OCI-LY1 (cell line): ENCODE data around the gene APOF.

Experiments used
- H2AFZ ChIP-seq: fragments of 200-600 bp; sonication (generic), shearing (Covaris generic); 2 replicates; pipeline ENCODE4 v1.6.0; 2014; ENCODE audit warnings: antibody characterized with exemption, mild to moderate bottlenecking, low read length
- H3F3A ChIP-seq: fragments of 200-600 bp; sonication (generic), shearing (Covaris generic); 2 replicates; pipeline ENCODE4 v1.6.0; 2014; ENCODE audit warnings: mild to moderate bottlenecking, antibody characterized with exemption, low read length, moderate library complexity; ENCODE audit not compliant: insufficient read depth
- H3K27ac ChIP-seq: fragments of 200-600 bp; sonication (generic); 2 replicates; pipeline ENCODE4 v1.5.1; 2014; ENCODE audit warnings: low read length, mixed run types, mild to moderate bottlenecking, low read depth; ENCODE audit not compliant: poor library complexity, severe bottlenecking
- H3K27me3 ChIP-seq: fragments of 200-600 bp; sonication (generic); 2 replicates; pipeline ENCODE4 v1.6.0; 2014; ENCODE audit warnings: antibody characterized with exemption, mild to moderate bottlenecking, low read length, moderate library complexity; ENCODE audit not compliant: insufficient read depth
- H3K36me3 ChIP-seq: fragments of 200-600 bp; sonication (generic); 2 replicates; pipeline ENCODE4 v1.6.1; 2014; ENCODE audit warnings: mild to moderate bottlenecking, antibody characterized with exemption, low read length, moderate library complexity, mixed read lengths; ENCODE audit not compliant: insufficient read depth
- H3K4me1 ChIP-seq: fragments of 200-600 bp; sonication (generic); 2 replicates; pipeline ENCODE4 v1.5.1; 2014; ENCODE audit warnings: mild to moderate bottlenecking, low read length, moderate library complexity; ENCODE audit not compliant: insufficient read depth, severe bottlenecking
- H3K4me2 ChIP-seq: fragments of 200-600 bp; sonication (generic), shearing (Covaris generic); 2 replicates; pipeline ENCODE4 v1.6.1; 2014; ENCODE audit warnings: low read length
- H3K4me3 ChIP-seq: fragments of 200-600 bp; sonication (generic); 2 replicates; pipeline ENCODE4 v1.5.1; 2014; ENCODE audit warnings: low read length, low read depth, mild to moderate bottlenecking, mixed read lengths; ENCODE audit not compliant: poor library complexity, severe bottlenecking
- H3K79me2 ChIP-seq: fragments of 200-600 bp; shearing (Covaris generic); 2 replicates; pipeline ENCODE4 v1.6.1; 2016; ENCODE audit warnings: mixed run types, low read length, mixed read lengths; ENCODE audit not compliant: insufficient read depth
- H3K9ac ChIP-seq: fragments of 200-600 bp; sonication (generic), shearing (Covaris generic); 2 replicates; pipeline ENCODE4 v1.6.1; 2014; ENCODE audit warnings: mild to moderate bottlenecking, low read length, mixed read lengths
- H3K9me2 ChIP-seq: fragments of 200-600 bp; sonication (generic), shearing (Covaris generic); 2 replicates; pipeline ENCODE4 v1.6.1; 2014; ENCODE audit warnings: low read depth, mild to moderate bottlenecking, low read length, mixed read lengths
- H3K9me3 ChIP-seq: fragments of 200-600 bp; shearing (Covaris generic); 2 replicates; pipeline ENCODE4 v1.6.1; 2014; ENCODE audit warnings: low read length, mixed read lengths
- H4K20me1 ChIP-seq: fragments of 200-600 bp; sonication (generic), shearing (Covaris generic); 2 replicates; pipeline ENCODE4 v1.6.0; 2016; ENCODE audit warnings: mild to moderate bottlenecking, low read length; ENCODE audit not compliant: insufficient read depth
- CTCF ChIP-seq: fragments of 200-600 bp; sonication (generic), shearing (Covaris generic); IDR thresholded peaks from 2 replicates; pipeline ENCODE4 v1.5.1; 2017; ENCODE audit warnings: mild to moderate bottlenecking, antibody characterized with exemption, low read length, moderate library complexity, mixed read lengths
- EZH2 ChIP-seq: fragments of 200-600 bp; sonication (generic), shearing (Covaris generic); IDR thresholded peaks from 2 replicates; pipeline ENCODE4 v1.8.0; 2017; ENCODE audit warnings: borderline replicate concordance, mixed run types, mild to moderate bottlenecking, antibody characterized with exemption, low read length, moderate library complexity, mixed read lengths

The APOF gene

GRCh38 chr12:56358836-56359532, 3.7 kb downstream of the APOF start:
- no peak overlapping the region for H2AFZ ChIP-seq

GRCh38 chr12:56351325-56351724, 11.3 kb downstream of the APOF start:
- no peak overlapping the region for H3K9ac ChIP-seq
- H3K27ac ChIP-seq: no peak overlapping the region
- no peaks in the 10 kb centered on the region for H3K9me3 ChIP-seq
- no peaks in the 10 kb centered on the region for H3K27me3 ChIP-seq
- H3F3A ChIP-seq: no peaks in the 10 kb centered on the region
- no peak overlapping the region for H3K4me3 ChIP-seq
- H4K20me1 ChIP-seq: no peaks in the 10 kb centered on the region
- no peaks in the 10 kb centered on the region for H3K4me1 ChIP-seq
- TF ChIP-seq EZH2 (no peak), CTCF (no peak)
- no peak overlapping the region for H2AFZ ChIP-seq
- H3K4me2 ChIP-seq: no peak overlapping the region
- peaks cover 80% of the 10 kb centered on the region for H3K36me3 ChIP-seq
- H3K79me2 ChIP-seq: no peaks in the 10 kb centered on the region
- H3K9me2 ChIP-seq: no peaks in the 10 kb centered on the region

More at GRCh38 chr12:56358836-56359532, 3.7 kb downstream of the APOF start:
- H3K4me1 ChIP-seq: peaks cover 24% of the 10 kb centered on the region
- no peaks in the 10 kb centered on the region for H3K9me2 ChIP-seq
- peak overlapping the region; percentile 65 for H3K27ac ChIP-seq
- H3K9ac ChIP-seq: peak overlapping the region; percentile 81
- TF ChIP-seq EZH2: no peak
- TF ChIP-seq CTCF: no peak
- H4K20me1 ChIP-seq: no peaks in the 10 kb centered on the region
- H3K9me3 ChIP-seq: no peaks in the 10 kb centered on the region
- H3K36me3 ChIP-seq: peaks cover 23% of the 10 kb centered on the region
- H3K27me3 ChIP-seq: no peaks in the 10 kb centered on the region
- peak overlapping the region; percentile 83 for H3K4me2 ChIP-seq
- no peaks in the 10 kb centered on the region for H3F3A ChIP-seq
- H3K79me2 ChIP-seq: peaks cover 10% of the 10 kb centered on the region
- peak overlapping the region; percentile 84 for H3K4me3 ChIP-seq

GRCh38 chr12:56350662-56351061, 12.0 kb downstream of the APOF start:
- Histone ChIP-seq H3K79me2 (no peaks in the 10 kb centered on the region), H3K9ac (no peak overlapping the region), H3K4me1 (no peaks in the 10 kb centered on the region), H4K20me1 (no peaks in the 10 kb centered on the region), H3K27me3 (no peaks in the 10 kb centered on the region), H3K27ac (no peak overlapping the region), H3K9me2 (no peaks in the 10 kb centered on the region), H3K9me3 (no peaks in the 10 kb centered on the region), H2AFZ (no peak overlapping the region), H3K4me3 (no peak overlapping the region), H3K4me2 (no peak overlapping the region), H3F3A (no peaks in the 10 kb centered on the region), H3K36me3 (peaks cover 80% of the 10 kb centered on the region)
- TF ChIP-seq EZH2 (no peak), CTCF (no peak)
